H1 (cell line): ENCODE data around the gene CPXM1. TPM values are rescaled to one million over a fixed set of nuclear protein-coding genes. Genes with fewer than 3 reads are reported as not detected.

Experiments
- CTCF ChIA-PET: fragments of 300-600 bp; sonication (Branson Sonifier 250); formaldehyde crosslinking; loops from one replicate; lab custom pipeline; 2021; ENCODE audit not compliant: partially characterized antibody; lab: Charles Lee
- POLR2A ChIA-PET: fragments of 300-600 bp; sonication (Branson Sonifier 250); formaldehyde crosslinking; loops from one replicate; lab custom pipeline; 2021; ENCODE audit warnings: inconsistent platforms; ENCODE audit not compliant: partially characterized antibody; lab: Charles Lee
- DNase-seq, 2 experiments: peaks; one replicate each; pipeline versions ENCODE4 v3.0.0 to v3.0.0-alpha.2; 2010 to 2022; ENCODE audit warnings: low spot score in 2 of 2, low read depth in 1 of 2, mixed read lengths in 1 of 2
- FAIRE-seq: peaks from 2 replicates; lab custom pipeline; 2011; peaks lifted over from hg19 to GRCh38; lab: Jason Lieb, UNC
- H2AFZ ChIP-seq: 2 replicates; pipeline ENCODE4 v1.8.1; 2012; ENCODE audit warnings: low read length, inconsistent platforms
- H2AK5ac ChIP-seq: 2 replicates; pipeline ENCODE4 v1.6.1; 2013; ENCODE audit warnings: low read depth, low read length
- H2BK120ac ChIP-seq: replicated peaks from 2 replicates; pipeline ENCODE3; 2013; ENCODE audit warnings: low read depth, low read length, inconsistent platforms
- H2BK12ac ChIP-seq: 2 replicates; pipeline ENCODE4 v1.6.1; 2013; ENCODE audit warnings: low read depth, low read length
- H2BK15ac ChIP-seq: 2 replicates; pipeline ENCODE4 v1.6.1; 2013; ENCODE audit warnings: low read length
- H2BK20ac ChIP-seq: 2 replicates; pipeline ENCODE4 v1.6.1; 2013; ENCODE audit warnings: low read length
- H2BK5ac ChIP-seq: 2 replicates; pipeline ENCODE4 v1.6.1; 2013; ENCODE audit warnings: low read depth, low read length
- H3K14ac ChIP-seq: 2 replicates; pipeline ENCODE4 v1.6.1; 2013; ENCODE audit warnings: inconsistent platforms; ENCODE audit not compliant: insufficient read length
- H3K18ac ChIP-seq: 2 replicates; pipeline ENCODE4 v1.6.1; 2013; ENCODE audit warnings: low read length; ENCODE audit errors: extremely low read depth
- H3K23ac ChIP-seq: 2 replicates; pipeline ENCODE4 v1.6.1; 2013; ENCODE audit warnings: inconsistent platforms; ENCODE audit not compliant: insufficient read length
- H3K23me2 ChIP-seq: 2 replicates; pipeline ENCODE4 v1.6.1; 2013; ENCODE audit warnings: low read depth, low read length
- H3K27ac ChIP-seq: 2 replicates; pipeline ENCODE4 v1.6.1; 2011; ENCODE audit warnings: low read depth, low read length, inconsistent platforms
- H3K27me3 ChIP-seq, 4 experiments: replicated peaks in 1 of 4; 1 replicate in 1 of 4; 2 replicates in 3 of 4; pipeline versions ENCODE4 v1.6.1 to v1.8.1; 2011 to 2013; ENCODE audit warnings: low read length in 3 of 4, mild to moderate bottlenecking in 3 of 4, inconsistent platforms in 2 of 4, mixed read lengths in 2 of 4, moderate library complexity in 1 of 4; ENCODE audit not compliant: control insufficient read depth in 3 of 4, insufficient read depth in 3 of 4; ENCODE audit errors: extremely low read depth in 1 of 4
- H3K36me3 ChIP-seq, 4 experiments: 2 replicates each; pipeline versions ENCODE4 v1.6.1 to v1.8.1; 2011 to 2013; ENCODE audit warnings: mild to moderate bottlenecking in 4 of 4, low read length in 3 of 4, moderate library complexity in 2 of 4, control low read depth in 1 of 4, inconsistent platforms in 1 of 4; ENCODE audit not compliant: insufficient read depth in 4 of 4, control insufficient read depth in 2 of 4
- H3K4ac ChIP-seq: replicated peaks from 2 replicates; pipeline ENCODE3; 2013; ENCODE audit warnings: low read length, low read depth, mixed read lengths, inconsistent platforms; ENCODE audit not compliant: insufficient read length
- H3K4me1 ChIP-seq, 4 experiments: replicated peaks in 1 of 4; 1 replicate in 1 of 4; 2 replicates in 3 of 4; pipeline versions ENCODE4 v1.6.1 to v1.8.1; 2011 to 2013; ENCODE audit warnings: low read length in 3 of 4, inconsistent platforms in 2 of 4, mixed read lengths in 1 of 4; ENCODE audit not compliant: insufficient read depth in 4 of 4, control insufficient read depth in 3 of 4
- H3K4me2 ChIP-seq, 2 experiments: 2 replicates each; pipeline versions ENCODE4 v1.6.1 to v1.8.1; 2011 to 2013; ENCODE audit warnings: low read depth in 2 of 2, low read length in 2 of 2, control low read depth in 1 of 2, inconsistent platforms in 1 of 2, mild to moderate bottlenecking in 1 of 2; ENCODE audit not compliant: insufficient read depth in 1 of 2
- H3K4me3 ChIP-seq, 4 experiments: fragments of 200-600, 300-600 bp in 1 of 4; sonication (generic), shearing (Covaris generic), sonication (Bioruptor Twin) in 1 of 4; 2 replicates each; pipeline versions ENCODE4 v1.5.1 to v1.8.1; 2011 to 2016; ENCODE audit warnings: low read length in 4 of 4, low read depth in 3 of 4, control low read depth in 2 of 4, inconsistent platforms in 2 of 4, mild to moderate bottlenecking in 2 of 4, mixed read lengths in 1 of 4, moderate library complexity in 1 of 4; ENCODE audit not compliant: insufficient read depth in 2 of 4; ENCODE audit errors: extremely low read depth in 1 of 4
- H3K56ac ChIP-seq: replicated peaks from 2 replicates; pipeline ENCODE3; 2013; ENCODE audit warnings: low read depth, mild to moderate bottlenecking, mixed read lengths, low read length, inconsistent platforms; ENCODE audit not compliant: insufficient read length
- H3K79me1 ChIP-seq: 2 replicates; pipeline ENCODE4 v1.6.1; 2013; ENCODE audit warnings: low read depth, low read length, control low read depth
- H3K79me2 ChIP-seq, 2 experiments: 2 replicates each; pipeline versions ENCODE4 v1.6.1 to v1.8.1; 2012 to 2013; ENCODE audit warnings: low read length in 2 of 2, mild to moderate bottlenecking in 2 of 2, inconsistent platforms in 1 of 2; ENCODE audit not compliant: insufficient read depth in 2 of 2, control insufficient read depth in 1 of 2
- H3K9ac ChIP-seq, 4 experiments: replicated peaks in 1 of 4; 1 replicate in 1 of 4; 2 replicates in 3 of 4; pipeline versions ENCODE4 v1.6.1 to v1.8.1; 2011 to 2013; ENCODE audit warnings: low read depth in 3 of 4, low read length in 3 of 4, control low read depth in 2 of 4, mild to moderate bottlenecking in 2 of 4, moderate library complexity in 2 of 4, inconsistent platforms in 1 of 4; ENCODE audit errors: extremely low read depth in 1 of 4
- H3K9me3 ChIP-seq, 2 experiments: 2 replicates each; pipeline versions ENCODE4 v1.6.1 to v1.8.1; 2012 to 2013; ENCODE audit warnings: mild to moderate bottlenecking in 2 of 2, moderate library complexity in 2 of 2, control low read depth in 1 of 2, inconsistent platforms in 1 of 2, low read depth in 1 of 2, low read length in 1 of 2, mixed read lengths in 1 of 2; ENCODE audit not compliant: insufficient read depth in 2 of 2
- H4K20me1 ChIP-seq, 2 experiments: replicated peaks in 1 of 2; 2 replicates each; pipeline versions ENCODE3 to v1.8.1; 2011 to 2013; ENCODE audit warnings: inconsistent platforms in 2 of 2, low read length in 2 of 2, mild to moderate bottlenecking in 1 of 2; ENCODE audit not compliant: insufficient read depth in 2 of 2, control insufficient read depth in 1 of 2
- H4K5ac ChIP-seq: 2 replicates; pipeline ENCODE4 v1.6.1; 2013; ENCODE audit warnings: low read length, low read depth, mixed read lengths, inconsistent platforms; ENCODE audit not compliant: insufficient read length
- H4K8ac ChIP-seq: 2 replicates; pipeline ENCODE4 v1.8.0; 2013; ENCODE audit warnings: mild to moderate bottlenecking, moderate library complexity, low read length, inconsistent platforms; ENCODE audit not compliant: insufficient read depth; ENCODE audit errors: extremely low read depth
- H4K91ac ChIP-seq: replicated peaks from 2 replicates; pipeline ENCODE3; 2013; ENCODE audit warnings: low read length, mixed read lengths, inconsistent platforms; ENCODE audit not compliant: insufficient read length
- BACH1 ChIP-seq: IDR thresholded peaks from 2 replicates; pipeline ENCODE4 v1.6.1; 2012; ENCODE audit warnings: low read length, improper control_type of control experiment
- BRCA1 ChIP-seq: IDR thresholded peaks from 2 replicates; pipeline ENCODE4 v1.6.1; 2012; ENCODE audit warnings: low read depth, low read length, improper control_type of control experiment
- JUN ChIP-seq: IDR thresholded peaks from 2 replicates; pipeline ENCODE4 v1.6.1; 2011; ENCODE audit warnings: low read depth, mild to moderate bottlenecking, improper control_type of control experiment, low read length
- NRF1 ChIP-seq: IDR thresholded peaks from 2 replicates; pipeline ENCODE4 v1.6.1; 2011; ENCODE audit warnings: mild to moderate bottlenecking, low read depth, low read length, improper control_type of control experiment
- PHF8 ChIP-seq: fragments of 200-600 bp; sonication (generic); conservative IDR thresholded peaks from 2 replicates; pipeline ENCODE4 v1.7.1; 2012; ENCODE audit warnings: low read depth, mild to moderate bottlenecking, inconsistent platforms, low read length, moderate library complexity
- RAD21 ChIP-seq, 2 experiments: IDR thresholded peaks in 1 of 2; conservative IDR thresholded peaks in 1 of 2; 2 replicates each; pipeline ENCODE4 v1.6.1; 2011; ENCODE audit warnings: low read depth in 2 of 2, low read length in 2 of 2, improper control_type of control experiment in 1 of 2, inconsistent platforms in 1 of 2, mild to moderate bottlenecking in 1 of 2, moderate library complexity in 1 of 2
- SAP30 ChIP-seq: fragments of 300-600 bp; sonication (generic); IDR thresholded peaks from 2 replicates; pipeline ENCODE4 v1.7.1; 2012; ENCODE audit warnings: low read length, moderate library complexity, mild to moderate bottlenecking, inconsistent platforms; ENCODE audit not compliant: insufficient read depth, insufficient replicate concordance
- WGBS, 2 experiments: shearing (Covaris generic) in 1 of 2; methylation state at CpG; one replicate each; pipeline versions ENCODE4 v1.1.6 to v1.1.7; 2013 to 2015; ENCODE audit warnings: low lambda C conversion rate in 2 of 2, mixed read lengths in 2 of 2, inconsistent platforms in 1 of 2, low coverage in 1 of 2, missing lambda C conversion rate in 1 of 2; ENCODE audit not compliant: insufficient replicate concordance in 2 of 2, insufficient coverage in 1 of 2, insufficient read length in 1 of 2; ENCODE audit errors: extremely low coverage in 1 of 2, missing lambda C conversion rate in 1 of 2; 5-methylcytosine and 5-hydroxymethylcytosine counted together
- polyA plus RNA-seq, 7 experiments: library from polyadenylated mRNA; depleted of rRNA in 3 of 7; stranded (reverse) in 5 of 7; unstranded in 2 of 7; fragments of >200 nt in 5 of 7; fragments of 200-250 nt in 2 of 7; gene quantifications; 1 replicate in 5 of 7; 2 replicates in 1 of 7; 4 replicates in 1 of 7; pipeline versions ENCODE4 v1.2.1 to v1.2.3, GENCODE V29; 2011 to 2013; ENCODE audit warnings: missing spikeins in 2 of 7, mixed read lengths in 2 of 7
- total RNA-seq: library from RNA; stranded (reverse); fragmentation: NEBNext Ultra II Directional; extraction: Animal tissue kit (Norgen Biotek cat#: 25700); gene quantifications from 2 replicates; pipeline ENCODE4 v1.2.1, GENCODE V29; 2021
- TF ChIP-seq, protein P1 (sequence below), 3 experiments: IDR thresholded peaks; 1 replicate in 2 of 3; 2 replicates in 1 of 3; pipeline versions ENCODE4 v1.5.1 to v1.6.1; 2011; ENCODE audit warnings: low read length in 3 of 3, mild to moderate bottlenecking in 3 of 3, inconsistent platforms in 2 of 3, low read depth in 1 of 3, moderate library complexity in 1 of 3; ENCODE audit not compliant: insufficient read depth in 1 of 3; ENCODE audit errors: control extremely low read depth in 1 of 3

The CPXM1 gene
- total and polyA plus RNA-seq, 2 of the 8 experiments (the other 6 are each of a cell fraction or from before 2014, with no cell fraction given), result 31.3 to 81.9 TPM

- Histone ChIP-seq H2BK120ac (no peak overlapping the region), H3K18ac (no peak overlapping the region), H3K4me2 (no peak overlapping the region), H3K4me3 (no peak overlapping the region), H4K91ac (no peak overlapping the region), H3K14ac (no peak overlapping the region), H3K36me3 (peaks cover 0 to 3% (median 0%) of the 10 kb centered on the region in 4 experiments; a peak in 1 of 8 replicates), H2BK15ac (peak overlapping the region; percentile 46; the same call in 1 of the 2 replicates), H3K9ac (no peak overlapping the region), H3K27me3 (peaks cover 14 to 34% (median 30%) of the 10 kb centered on the region in 4 experiments), H4K20me1 (peaks cover 0 to 2% of the 10 kb centered on the region in 2 experiments), H3K9me3 (no peaks in the 10 kb centered on the region), H3K4ac (no peak overlapping the region), H2AFZ (peak overlapping the region; percentile 95; the same call in 1 of the 2 replicates), H2BK12ac (peak overlapping the region; percentile 56; the same call in 1 of the 2 replicates), H3K23me2 (peaks cover 13% of the 10 kb centered on the region; the same call in 1 of the 2 replicates), H3K79me1 (no peaks in the 10 kb centered on the region), H3K79me2 (no peaks in the 10 kb centered on the region), H4K8ac (no peak overlapping the region), H2BK5ac (0 out of 2 replicates have a peak overlapping the region, but pooled peaks have one; percentile 52), H3K23ac (no peak overlapping the region), H2AK5ac (no peak overlapping the region), H3K56ac (no peak overlapping the region), H2BK20ac (peak overlapping the region; percentile 43; the same call in 1 of the 2 replicates), H4K5ac (no peak overlapping the region), H3K4me1 (peaks cover 0 to 25% (median 9%) of the 10 kb centered on the region in 4 experiments; a peak in 6 of 7 replicates), H3K27ac (no peak overlapping the region)
- WGBS, 2 experiments, result 49% methylated on average over 5 of the region's 5 CpGs; no CpG with 5 or more reads in 1 of the 2 experiments
- ChIA-PET CTCF (interaction anchor here (0.6 to 9.0 kb wide), 41 partner anchors 11 to 513 kb away, joined by 3 to 151 read pairs (median 6); partner anchors contain the start of genes C20orf141, CPXM1, EBF4 and PCED1A), POLR2A (interaction anchor here (1.1 to 1.5 kb wide), 5 partner anchors 38 to 96 kb away, joined by 3 to 5 read pairs (median 4); no protein-coding TSS in a partner anchor)
- DNase-seq, result peak in 1 of 2 experiments; percentile 68
- peak; percentile 94 for FAIRE-seq
- TF ChIP-seq SAP30, result no peak
- TF ChIP-seq, protein P1, sequence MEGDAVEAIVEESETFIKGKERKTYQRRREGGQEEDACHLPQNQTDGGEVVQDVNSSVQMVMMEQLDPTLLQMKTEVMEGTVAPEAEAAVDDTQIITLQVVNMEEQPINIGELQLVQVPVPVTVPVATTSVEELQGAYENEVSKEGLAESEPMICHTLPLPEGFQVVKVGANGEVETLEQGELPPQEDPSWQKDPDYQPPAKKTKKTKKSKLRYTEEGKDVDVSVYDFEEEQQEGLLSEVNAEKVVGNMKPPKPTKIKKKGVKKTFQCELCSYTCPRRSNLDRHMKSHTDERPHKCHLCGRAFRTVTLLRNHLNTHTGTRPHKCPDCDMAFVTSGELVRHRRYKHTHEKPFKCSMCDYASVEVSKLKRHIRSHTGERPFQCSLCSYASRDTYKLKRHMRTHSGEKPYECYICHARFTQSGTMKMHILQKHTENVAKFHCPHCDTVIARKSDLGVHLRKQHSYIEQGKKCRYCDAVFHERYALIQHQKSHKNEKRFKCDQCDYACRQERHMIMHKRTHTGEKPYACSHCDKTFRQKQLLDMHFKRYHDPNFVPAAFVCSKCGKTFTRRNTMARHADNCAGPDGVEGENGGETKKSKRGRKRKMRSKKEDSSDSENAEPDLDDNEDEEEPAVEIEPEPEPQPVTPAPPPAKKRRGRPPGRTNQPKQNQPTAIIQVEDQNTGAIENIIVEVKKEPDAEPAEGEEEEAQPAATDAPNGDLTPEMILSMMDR (IDR thresholded peaks at IDR 0.05; ENCODE audit: control extremely low read depth in 1 of 3, insufficient read depth in 1 of 3, low read depth in 1 of 3, low read length in 3 of 3), result peak; percentile 97 to 98 (median 97)
- TF ChIP-seq PHF8, result no peak
- TF ChIP-seq JUN, result no peak
- no peak for TF ChIP-seq NRF1
- no peak for TF ChIP-seq BRCA1
- no peak for TF ChIP-seq BACH1
- peak; percentile 96 to 98 for TF ChIP-seq RAD21 (IDR thresholded peaks at IDR 0.05 in 1 of 2, conservative IDR thresholded peaks at IDR 0.05 in 1 of 2; ENCODE audit: low read depth in 2 of 2, low read length in 2 of 2)
These were observed 44.3 kb downstream of the CPXM1 start for GRCh38 chr20:2756056-2756611.
